Sigmoid colon (tissue), 4 donors: ENCODE results near the gene SLC2A13.

ENCODE experiments used
- EP300 ChIP-seq, 4 donors: sonication (generic); formaldehyde crosslinking; IDR thresholded peaks; one replicate each; pipeline ENCODE4 v1.6.1; 2017; ENCODE audit warnings: antibody characterized with exemption in 4 of 4
- POLR2A ChIP-seq, 2 donors: fragments of 450-650 bp; IDR thresholded peaks; one replicate each; pipeline ENCODE4 v1.6.1; 2016; ENCODE audit warnings: antibody characterized with exemption in 2 of 2, mild to moderate bottlenecking in 2 of 2, moderate library complexity in 2 of 2
- TF ChIP-seq, protein P1 (sequence below), 4 experiments: fragments of 450-650 bp in 3 of 4; fragments of 200-600 bp in 1 of 4; IDR thresholded peaks; one replicate each; pipeline ENCODE4 v1.5.1; 2016 to 2019; ENCODE audit warnings: antibody characterized with exemption in 4 of 4, mild to moderate bottlenecking in 3 of 4, moderate library complexity in 2 of 4

DNA sequence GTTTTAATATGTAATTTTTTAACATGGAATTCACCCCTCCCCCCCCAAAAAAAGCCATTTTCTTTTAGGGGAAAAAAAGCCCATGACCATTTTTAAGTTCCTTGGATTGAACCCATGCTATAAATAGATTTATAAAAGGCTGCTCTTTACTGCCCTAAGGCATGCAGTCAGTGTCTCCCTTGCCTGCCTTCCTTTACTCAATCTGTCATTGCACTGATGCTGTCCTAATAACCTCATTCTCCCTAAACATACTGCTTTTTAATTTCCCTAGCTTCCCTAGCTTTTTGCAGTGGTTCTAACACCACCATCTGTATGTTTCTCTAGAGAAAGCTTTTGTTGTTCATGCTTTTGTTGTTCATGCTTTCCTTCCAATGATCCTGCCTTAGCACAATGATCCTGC, 83.0 kb downstream of the SLC2A13 start:
- TF ChIP-seq POLR2A (IDR thresholded peaks at IDR 0.05): no peak
- TF ChIP-seq EP300 (IDR thresholded peaks at IDR 0.05): no peak
- TF ChIP-seq, protein P1, sequence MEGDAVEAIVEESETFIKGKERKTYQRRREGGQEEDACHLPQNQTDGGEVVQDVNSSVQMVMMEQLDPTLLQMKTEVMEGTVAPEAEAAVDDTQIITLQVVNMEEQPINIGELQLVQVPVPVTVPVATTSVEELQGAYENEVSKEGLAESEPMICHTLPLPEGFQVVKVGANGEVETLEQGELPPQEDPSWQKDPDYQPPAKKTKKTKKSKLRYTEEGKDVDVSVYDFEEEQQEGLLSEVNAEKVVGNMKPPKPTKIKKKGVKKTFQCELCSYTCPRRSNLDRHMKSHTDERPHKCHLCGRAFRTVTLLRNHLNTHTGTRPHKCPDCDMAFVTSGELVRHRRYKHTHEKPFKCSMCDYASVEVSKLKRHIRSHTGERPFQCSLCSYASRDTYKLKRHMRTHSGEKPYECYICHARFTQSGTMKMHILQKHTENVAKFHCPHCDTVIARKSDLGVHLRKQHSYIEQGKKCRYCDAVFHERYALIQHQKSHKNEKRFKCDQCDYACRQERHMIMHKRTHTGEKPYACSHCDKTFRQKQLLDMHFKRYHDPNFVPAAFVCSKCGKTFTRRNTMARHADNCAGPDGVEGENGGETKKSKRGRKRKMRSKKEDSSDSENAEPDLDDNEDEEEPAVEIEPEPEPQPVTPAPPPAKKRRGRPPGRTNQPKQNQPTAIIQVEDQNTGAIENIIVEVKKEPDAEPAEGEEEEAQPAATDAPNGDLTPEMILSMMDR (IDR thresholded peaks at IDR 0.05): no peak
